Testis (tissue), 2 donors: ENCODE data around the gene NEAT1.

ENCODE experiments used
- CTCF ChIP-seq, 3 experiments: fragments of 450-650 bp in 2 of 3; fragments of 200-600 bp in 1 of 3; sonication (generic) in 1 of 3; IDR thresholded peaks; one replicate each; pipeline ENCODE4 v1.5.1; 2016 to 2019; ENCODE audit warnings: antibody characterized with exemption in 3 of 3, mild to moderate bottlenecking in 2 of 3, moderate library complexity in 1 of 3
- POLR2A ChIP-seq: fragments of 450-650 bp; IDR thresholded peaks from one replicate; pipeline ENCODE4 v1.6.1; 2017; ENCODE audit warnings: antibody characterized with exemption, mild to moderate bottlenecking, moderate library complexity

DNA sequence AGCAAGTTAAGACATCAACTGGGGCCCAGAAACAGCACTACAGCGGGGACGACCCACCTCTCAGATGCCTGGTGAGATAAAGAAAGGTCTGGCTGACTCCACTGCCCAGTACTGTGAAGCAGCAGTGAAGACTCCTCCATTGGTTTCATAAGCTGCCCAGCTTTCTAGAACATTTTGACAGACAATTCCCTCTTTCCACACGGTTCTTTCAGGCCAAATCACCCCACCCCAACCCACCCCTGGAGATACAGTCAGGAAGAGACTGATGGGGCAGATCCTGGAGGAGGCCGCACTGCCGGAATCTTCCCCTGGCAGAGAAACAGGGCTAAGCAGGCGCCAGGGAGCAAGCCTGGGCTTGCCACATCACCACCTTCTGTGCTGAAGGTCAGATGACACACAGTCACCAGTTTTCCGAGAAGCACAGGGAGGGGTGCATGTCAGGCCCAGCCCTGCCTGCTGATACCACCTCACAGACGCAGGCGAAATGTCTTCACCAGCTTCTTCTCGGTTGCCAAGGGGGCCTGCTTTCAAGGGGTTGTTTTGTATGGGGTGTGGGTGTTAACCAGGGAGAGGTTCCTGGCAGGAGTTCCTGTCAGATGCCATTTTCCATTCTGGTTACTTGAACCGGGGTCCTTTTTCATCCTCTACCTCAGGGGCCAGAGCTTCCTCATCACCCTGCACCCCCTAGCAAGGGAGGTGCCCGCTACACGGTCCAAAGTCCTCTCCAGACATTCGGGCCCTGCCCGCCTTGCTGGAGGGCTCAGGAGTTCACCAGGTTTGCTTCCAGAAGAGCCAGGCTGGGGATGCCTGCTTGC is 1.4 kb upstream of the NEAT1 start:
- no peak for TF ChIP-seq CTCF (IDR thresholded peaks at IDR 0.05)
- no peak for TF ChIP-seq POLR2A
